ENCODE measurements around the gene APOL5. TPM values are rescaled to one million over a fixed set of nuclear protein-coding genes. Genes with fewer than 3 reads are reported as not detected.
"Not testable (repeated sequence)": the region's sequence is repeated elsewhere in the genome, so short reads cannot be mapped to it uniquely, and the experiment has no call there.

The APOL5 gene
- total and polyA plus RNA-seq, 2 donors (not counting 1 experiment from before 2014, with no cell fraction given): 0.06 TPM; not detected in 1

DNA sequence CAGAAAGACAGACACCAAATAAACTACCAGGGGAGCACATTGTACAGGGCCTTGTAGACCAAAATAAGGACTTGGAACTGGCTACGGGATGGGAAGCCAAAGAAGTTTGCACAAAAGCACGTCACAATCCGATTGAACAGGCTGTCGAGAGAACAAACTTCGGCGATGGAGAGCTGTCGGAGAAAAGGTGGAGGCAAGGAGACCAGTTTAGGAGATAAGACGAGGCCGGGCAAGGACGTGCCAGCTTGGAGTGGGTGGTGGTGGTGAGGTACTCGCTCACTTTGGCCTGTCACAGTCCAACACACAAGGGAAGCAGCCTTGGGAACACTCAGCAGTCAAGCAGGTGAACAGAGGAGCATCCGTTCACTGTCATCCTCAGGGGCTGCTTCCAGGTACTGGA lies 19.0 kb downstream of the APOL5 start:
- no peak overlapping the region for H3K9ac ChIP-seq (ENCODE audit: insufficient read depth, low read length)
- no peaks in the 10 kb centered on the region for H3K79me2 ChIP-seq (ENCODE audit: control insufficient read depth, insufficient read depth, low read length)
- no peak overlapping the region for H2AFZ ChIP-seq (ENCODE audit: low read length)
- H4K20me1 ChIP-seq (ENCODE audit: control insufficient read depth, extremely low read depth, insufficient read depth, low read length): no peaks in the 10 kb centered on the region
- H3K9me3 ChIP-seq (ENCODE audit: control insufficient read depth, insufficient read depth, low read depth, low read length): no peaks in the 10 kb centered on the region
- H3K27ac ChIP-seq (ENCODE audit: insufficient read depth, low read length): no peak overlapping the region
- TF ChIP-seq, protein P1, sequence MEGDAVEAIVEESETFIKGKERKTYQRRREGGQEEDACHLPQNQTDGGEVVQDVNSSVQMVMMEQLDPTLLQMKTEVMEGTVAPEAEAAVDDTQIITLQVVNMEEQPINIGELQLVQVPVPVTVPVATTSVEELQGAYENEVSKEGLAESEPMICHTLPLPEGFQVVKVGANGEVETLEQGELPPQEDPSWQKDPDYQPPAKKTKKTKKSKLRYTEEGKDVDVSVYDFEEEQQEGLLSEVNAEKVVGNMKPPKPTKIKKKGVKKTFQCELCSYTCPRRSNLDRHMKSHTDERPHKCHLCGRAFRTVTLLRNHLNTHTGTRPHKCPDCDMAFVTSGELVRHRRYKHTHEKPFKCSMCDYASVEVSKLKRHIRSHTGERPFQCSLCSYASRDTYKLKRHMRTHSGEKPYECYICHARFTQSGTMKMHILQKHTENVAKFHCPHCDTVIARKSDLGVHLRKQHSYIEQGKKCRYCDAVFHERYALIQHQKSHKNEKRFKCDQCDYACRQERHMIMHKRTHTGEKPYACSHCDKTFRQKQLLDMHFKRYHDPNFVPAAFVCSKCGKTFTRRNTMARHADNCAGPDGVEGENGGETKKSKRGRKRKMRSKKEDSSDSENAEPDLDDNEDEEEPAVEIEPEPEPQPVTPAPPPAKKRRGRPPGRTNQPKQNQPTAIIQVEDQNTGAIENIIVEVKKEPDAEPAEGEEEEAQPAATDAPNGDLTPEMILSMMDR (conservative IDR thresholded peaks at IDR 0.05 in 1 of 2, IDR thresholded peaks at IDR 0.05 in 1 of 2; ENCODE audit: low read depth in 1 of 2, low read length in 2 of 2): no peak
- no peak for TF ChIP-seq EZH2 (IDR thresholded peaks at IDR 0.05; ENCODE audit: low read length, missing control alignments)
- peaks cover 10% of the 10 kb centered on the region for H3K4me1 ChIP-seq (ENCODE audit: control insufficient read depth, extremely low read depth, insufficient read depth, low read length)
- no peak overlapping the region for H3K4me3 ChIP-seq (replicated peaks in 1 of 4; ENCODE audit: control extremely low read depth in 1 of 4, insufficient read depth in 1 of 4, low read depth in 3 of 4, low read length in 4 of 4)
- peaks cover 14% of the 10 kb centered on the region for H3K36me3 ChIP-seq (ENCODE audit: control insufficient read depth, insufficient read depth, low read length)
- no peaks in the 10 kb centered on the region for H3K27me3 ChIP-seq (ENCODE audit: control insufficient read depth, insufficient read depth, low read length)
- H3K4me2 ChIP-seq (ENCODE audit: extremely low read depth, insufficient read depth, low read length): no peak overlapping the region
- DNase-seq (ENCODE audit: low read depth in 2 of 2): no peak

DNA sequence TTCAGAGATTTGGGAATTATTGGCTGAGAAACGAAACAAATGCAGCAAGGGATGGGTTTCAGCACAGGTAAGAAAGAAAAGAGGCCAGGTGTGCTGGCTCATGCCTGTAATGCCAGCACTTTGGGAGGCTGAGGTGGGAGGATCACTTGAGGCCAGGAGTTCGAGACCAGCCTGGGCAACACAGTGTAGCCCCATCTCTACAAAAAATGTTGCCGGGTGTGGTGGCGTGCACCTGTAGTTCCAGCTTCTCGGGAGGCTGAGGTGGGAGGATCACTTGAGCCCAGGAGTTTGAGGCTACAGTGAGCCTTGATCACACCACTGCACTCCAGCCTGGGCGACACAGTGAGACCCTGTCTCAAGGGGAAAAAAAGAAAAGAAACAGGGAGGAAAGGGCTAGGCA lies 20.2 kb downstream of the APOL5 start:
- H3K9ac ChIP-seq (ENCODE audit: insufficient read depth, low read length); H3K9me3 ChIP-seq (ENCODE audit: control insufficient read depth, insufficient read depth, low read depth, low read length); H3K4me2 ChIP-seq (ENCODE audit: extremely low read depth, insufficient read depth, low read length); H2AFZ ChIP-seq (ENCODE audit: low read length); H3K79me2 ChIP-seq (ENCODE audit: control insufficient read depth, insufficient read depth, low read length); H3K27ac ChIP-seq (ENCODE audit: insufficient read depth, low read length); H4K20me1 ChIP-seq (ENCODE audit: control insufficient read depth, extremely low read depth, insufficient read depth, low read length); H3K27me3 ChIP-seq (ENCODE audit: control insufficient read depth, insufficient read depth, low read length); H3K4me3 ChIP-seq (replicated peaks in 1 of 4; ENCODE audit: control extremely low read depth in 1 of 4, insufficient read depth in 1 of 4, low read depth in 3 of 4, low read length in 4 of 4); DNase-seq (ENCODE audit: low read depth in 2 of 2): not testable (repeated sequence)
- Histone ChIP-seq H3K4me1 (ENCODE audit: control insufficient read depth, extremely low read depth, insufficient read depth, low read length) (peaks cover 19% of the 10 kb centered on the region), H3K36me3 (ENCODE audit: control insufficient read depth, insufficient read depth, low read length) (peaks cover 14% of the 10 kb centered on the region)

DNA sequence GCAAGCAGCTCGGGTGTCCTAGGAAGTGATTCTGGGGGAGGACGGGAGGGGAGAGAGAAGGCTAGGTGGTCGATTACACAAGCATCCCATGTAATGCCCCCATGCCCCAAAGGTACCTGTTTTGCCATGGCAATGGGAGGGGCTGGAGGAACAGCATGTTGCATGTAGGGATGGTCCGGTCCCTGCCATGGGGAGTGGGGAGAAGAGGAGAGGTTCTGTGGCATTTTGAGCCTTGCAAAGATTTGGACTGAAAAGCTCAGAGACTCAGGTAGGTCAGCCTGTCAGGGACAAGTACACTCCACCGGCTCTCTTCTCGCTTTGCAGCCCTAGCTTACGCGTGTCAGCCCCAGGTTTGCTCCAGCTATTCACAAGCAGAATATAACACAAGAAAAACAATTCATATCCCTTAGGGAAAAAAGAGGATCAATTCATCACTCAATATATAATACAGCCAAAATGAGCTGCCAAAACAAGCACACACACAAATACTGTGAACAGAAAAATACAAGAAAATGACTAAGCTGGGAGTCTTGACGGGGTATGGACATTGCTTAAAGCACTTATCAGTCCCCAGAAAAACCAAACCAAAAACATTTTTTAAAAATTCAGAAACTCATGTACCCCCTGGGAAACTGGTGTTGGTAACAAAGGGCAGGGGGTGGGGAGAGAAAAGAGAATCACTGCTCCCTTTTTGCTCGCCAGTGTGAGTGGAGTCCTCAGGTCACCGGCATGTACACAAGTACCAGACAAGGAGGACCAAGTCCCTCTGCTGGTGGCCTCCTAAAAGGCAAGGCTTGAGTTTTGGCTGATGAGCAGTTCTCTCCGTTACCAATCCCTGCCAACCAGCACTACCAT lies 21.6 kb downstream of the APOL5 start:
- Histone ChIP-seq H3K4me2 (ENCODE audit: extremely low read depth, insufficient read depth, low read length) (no peak overlapping the region), H3K79me2 (ENCODE audit: control insufficient read depth, insufficient read depth, low read length) (no peaks in the 10 kb centered on the region), H3K9ac (ENCODE audit: insufficient read depth, low read length) (no peak overlapping the region), H3K4me1 (ENCODE audit: control insufficient read depth, extremely low read depth, insufficient read depth, low read length) (peaks cover 28% of the 10 kb centered on the region), H3K9me3 (ENCODE audit: control insufficient read depth, insufficient read depth, low read depth, low read length) (no peaks in the 10 kb centered on the region), H2AFZ (ENCODE audit: low read length) (no peak overlapping the region), H3K36me3 (ENCODE audit: control insufficient read depth, insufficient read depth, low read length) (peaks cover 14% of the 10 kb centered on the region), H3K27me3 (ENCODE audit: control insufficient read depth, insufficient read depth, low read length) (no peaks in the 10 kb centered on the region), H4K20me1 (ENCODE audit: control insufficient read depth, extremely low read depth, insufficient read depth, low read length) (no peaks in the 10 kb centered on the region), H3K4me3 (replicated peaks in 1 of 4; ENCODE audit: control extremely low read depth in 1 of 4, insufficient read depth in 1 of 4, low read depth in 3 of 4, low read length in 4 of 4) (no peak overlapping the region), H3K27ac (ENCODE audit: insufficient read depth, low read length) (no peak overlapping the region)
- no peak for DNase-seq (ENCODE audit: low read depth in 2 of 2)
- TF ChIP-seq, protein P1 (conservative IDR thresholded peaks at IDR 0.05 in 1 of 2, IDR thresholded peaks at IDR 0.05 in 1 of 2; ENCODE audit: low read depth in 1 of 2, low read length in 2 of 2): peak in 1 of 2 donors; percentile 39
- TF ChIP-seq EZH2 (IDR thresholded peaks at IDR 0.05; ENCODE audit: low read length, missing control alignments): no peak
